Measurements from ENCODE around the gene RAB41.
"Not testable (repeated sequence)": the region's sequence is repeated elsewhere in the genome, so short reads cannot be mapped to it uniquely, and the experiment has no call there.

The RAB41 gene

GRCh38 chrX:70289793-70290770 lies 8.1 kb downstream of the RAB41 start, which contains the start of the genes KIF4A and PDZD11:
KIF4A (plus strand) TSS chrX:70290104; CDS start chrX:70290459, 355 bp downstream.
PDZD11 (minus strand) TSS chrX:70289927; CDS start chrX:70289341, 586 bp downstream.
- peak; percentile 95 for DNase-seq (ENCODE audit: low spot score)

- peak; percentile 23 for DNase-seq (ENCODE audit: low spot score)
These were observed 10.8 kb downstream of the RAB41 start for GRCh38 chrX:70292788-70293187.

GRCh38 chrX:70293621-70294020 lies 11.6 kb downstream of the RAB41 start:
- no peak for DNase-seq (ENCODE audit: low spot score)

GRCh38 chrX:70301716-70302115 lies 19.7 kb downstream of the RAB41 start:
- DNase-seq (ENCODE audit: low spot score), result no peak

GRCh38 chrX:70313503-70313902 lies 31.5 kb downstream of the RAB41 start:
- DNase-seq (ENCODE audit: low spot score), result no peak

GRCh38 chrX:70322784-70323183 lies 40.8 kb downstream of the RAB41 start:
- no peak for DNase-seq (ENCODE audit: low spot score)

- not testable (repeated sequence) for DNase-seq (ENCODE audit: low spot score)
These were observed 41.7 kb downstream of the RAB41 start for GRCh38 chrX:70323628-70324027.

GRCh38 chrX:70324326-70324725 lies 42.4 kb downstream of the RAB41 start:
- DNase-seq (ENCODE audit: low spot score), result no peak

GRCh38 chrX:70331161-70331560 lies 49.2 kb downstream of the RAB41 start:
- DNase-seq (ENCODE audit: low spot score), result no peak

- DNase-seq (ENCODE audit: low spot score), result no peak
These were observed 50.6 kb downstream of the RAB41 start for GRCh38 chrX:70332600-70332999.
